GM18907 (cell line): Measurements from ENCODE around the gene CANT1.
"Not testable (repeated sequence)": the region's sequence is repeated elsewhere in the genome, so short reads cannot be mapped to it uniquely, and the experiment has no call there.

Experiments
- ATAC-seq: cut with Tn5 transposase; IDR thresholded peaks from one replicate; pipeline ENCODE4 v1.9.1; 2021; ENCODE audit warnings: mild to moderate bottlenecking, moderate library complexity; ENCODE audit not compliant: unreplicated experiment

The CANT1 gene

DNA sequence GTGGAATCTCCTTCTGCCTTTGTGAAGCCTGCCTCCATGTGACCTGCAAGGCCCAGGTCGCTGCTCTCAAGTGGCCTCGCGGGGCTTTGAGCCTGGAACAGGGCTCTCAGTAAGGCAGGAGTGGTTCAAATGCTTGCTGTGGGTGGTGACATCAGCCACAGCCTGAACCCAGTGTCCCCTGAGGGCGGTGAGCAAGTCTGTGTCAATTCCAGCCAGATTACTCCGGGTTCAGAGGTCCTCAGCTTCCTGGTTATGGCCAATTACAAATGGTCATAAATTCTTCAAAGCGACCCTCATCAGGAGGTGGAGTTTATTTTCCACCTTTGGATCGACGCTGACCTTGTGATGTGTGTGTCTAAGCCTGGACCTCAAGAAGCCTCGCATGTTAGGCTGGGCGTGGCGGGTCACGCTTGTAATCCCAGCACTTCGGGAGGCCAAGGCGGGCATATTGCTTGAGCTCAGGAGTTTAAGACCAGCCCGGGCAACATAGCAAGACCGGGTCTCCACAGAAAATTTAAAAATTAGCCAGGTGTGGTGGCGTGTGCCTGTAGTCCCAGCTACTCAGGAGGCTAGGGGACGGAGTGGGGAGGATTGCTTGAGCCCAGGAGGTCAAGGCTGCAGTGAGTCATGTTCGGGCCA is 47.1 kb downstream of the CANT1 start:
- no peak for ATAC-seq

- ATAC-seq: no peak
These were observed 48.0 kb downstream of the CANT1 start for GRCh38 chr17:78961571-78961970.

- ATAC-seq: no peak
These were observed 48.6 kb downstream of the CANT1 start for GRCh38 chr17:78960928-78961327.

- ATAC-seq: no peak
These were observed 49.8 kb downstream of the CANT1 start for GRCh38 chr17:78959803-78960202.

DNA sequence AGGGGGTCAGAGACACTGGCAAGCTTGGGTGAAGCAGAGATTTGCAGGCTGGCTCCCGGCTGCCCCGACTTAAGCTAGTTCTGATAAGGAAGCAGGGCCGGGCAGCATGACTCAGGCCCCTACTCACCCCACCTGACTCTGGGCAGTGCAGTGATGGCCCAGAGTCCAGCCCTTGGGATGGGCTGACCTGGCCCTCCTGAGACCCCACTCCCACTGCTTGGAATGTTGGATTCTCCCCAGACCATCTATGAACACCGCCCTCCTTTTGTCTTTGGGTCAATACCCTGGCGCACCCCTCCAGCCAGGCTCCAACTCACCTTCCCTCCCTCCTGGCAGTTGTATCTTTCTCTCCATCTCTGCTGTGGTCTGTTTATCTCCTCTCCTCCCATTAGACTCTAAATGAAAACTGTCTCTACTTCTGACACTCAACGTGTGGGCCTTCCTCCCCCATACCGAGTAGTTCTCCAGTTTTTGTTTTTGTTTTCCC is 50.9 kb downstream of the CANT1 start:
- no peak for ATAC-seq

DNA sequence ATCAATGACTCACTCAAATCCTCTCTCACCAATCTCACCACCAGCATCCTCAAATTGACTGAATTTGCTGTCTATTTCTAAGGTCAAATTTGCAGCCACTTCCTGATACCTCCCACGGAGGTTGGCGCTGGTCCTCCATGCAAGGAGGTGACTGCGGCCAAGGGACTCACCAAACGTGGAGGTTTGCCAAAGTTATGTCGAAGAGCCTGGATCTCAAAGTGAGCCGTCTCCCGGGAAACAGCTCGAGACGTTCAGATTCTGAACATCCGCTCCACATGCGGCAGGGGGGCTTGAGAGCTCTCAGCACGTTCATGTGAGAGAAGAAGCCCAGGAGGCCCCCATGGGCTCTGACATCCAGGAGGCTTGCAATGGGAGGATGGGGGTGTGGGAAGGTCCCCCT is 52.4 kb downstream of the CANT1 start:
- no peak for ATAC-seq

GRCh38 chr17:78956254-78956653 is 53.3 kb downstream of the CANT1 start:
- ATAC-seq: no peak

GRCh38 chr17:78954684-78955083 is 54.9 kb downstream of the CANT1 start:
- no peak for ATAC-seq

GRCh38 chr17:78953356-78954350 is 55.9 kb downstream of the CANT1 start:
- ATAC-seq: no peak

- no peak for ATAC-seq
These were observed 56.9 kb downstream of the CANT1 start for GRCh38 chr17:78952706-78953105.

GRCh38 chr17:78951967-78952551 is 57.5 kb downstream of the CANT1 start:
- ATAC-seq: no peak

GRCh38 chr17:78950870-78951269 is 58.7 kb downstream of the CANT1 start:
- no peak for ATAC-seq

DNA sequence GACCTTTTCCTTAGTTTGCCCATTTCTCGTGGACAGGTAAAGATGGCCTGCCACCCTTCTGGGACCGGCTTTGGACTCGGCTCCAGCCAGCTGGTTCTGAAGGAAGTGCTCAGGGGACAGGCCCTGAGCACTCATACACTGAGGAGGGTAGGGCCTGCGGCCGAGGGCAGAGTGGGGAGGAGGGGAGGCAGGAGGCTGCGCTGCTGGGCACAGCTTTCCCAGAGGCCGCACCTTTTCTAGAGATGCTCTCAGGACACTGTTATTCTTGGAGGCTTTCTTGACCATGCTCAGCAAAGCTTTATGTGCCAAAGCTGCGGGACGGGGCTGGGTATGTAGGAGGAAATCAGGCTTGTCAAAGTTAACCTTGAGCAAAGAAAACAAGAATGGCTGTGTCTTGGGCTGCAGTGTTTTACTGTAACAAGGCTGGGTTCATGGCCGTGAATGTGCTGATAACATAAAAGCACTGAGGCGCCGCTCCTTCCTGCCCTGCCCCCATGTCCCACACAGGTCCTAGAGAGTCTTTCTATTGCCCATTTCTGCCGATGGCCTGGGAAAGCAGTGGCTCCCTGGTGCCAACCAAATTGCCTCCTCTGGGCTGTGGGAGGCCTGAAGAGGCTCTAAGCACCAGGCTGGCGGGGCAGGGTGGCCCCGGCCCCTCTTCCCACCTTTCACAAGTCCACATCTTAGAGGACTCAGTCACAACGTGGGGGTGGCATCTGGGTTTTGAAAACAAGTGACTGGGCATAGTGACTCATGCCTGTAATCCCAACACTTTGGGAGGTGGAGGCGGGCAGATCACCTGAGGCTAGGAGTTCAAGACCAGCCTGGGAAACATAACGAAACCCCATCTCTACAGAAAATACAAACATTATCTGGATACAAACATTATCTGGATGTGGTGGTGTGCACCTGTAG is 62.1 kb downstream of the CANT1 start:
- no peak for ATAC-seq

GRCh38 chr17:78946631-78947030 is 62.9 kb downstream of the CANT1 start:
- no peak for ATAC-seq

- ATAC-seq: no peak
These were observed 63.4 kb downstream of the CANT1 start for GRCh38 chr17:78946131-78946530.

GRCh38 chr17:78945455-78945854 is 64.1 kb downstream of the CANT1 start:
- not testable (repeated sequence) for ATAC-seq

GRCh38 chr17:78944956-78945355 is 64.6 kb downstream of the CANT1 start:
- no peak for ATAC-seq

GRCh38 chr17:78944026-78944425 is 65.5 kb downstream of the CANT1 start:
- no peak for ATAC-seq
